NOMO-1 treated with DMSO at 0.1 percent for 48 hours (cell line): ENCODE measurements around the gene LILRB1.
"Not testable (repeated sequence)": the region's sequence is repeated elsewhere in the genome, so short reads cannot be mapped to it uniquely, and the experiment has no call there.

Source experiments
- DNase-seq: peaks from one replicate; lab custom pipeline; 2025; ENCODE audit not compliant: unreplicated experiment; lab: John Stamatoyannopoulos, UW

LILRB1 gene

GRCh38 chr19:54661846-54662481 is 31.7 kb downstream of the LILRB1 start:
- DNase-seq: no peak

- DNase-seq: peak; percentile 80
These were observed 32.4 kb downstream of the LILRB1 start, which contains the start of gene LILRB4 for GRCh38 chr19:54662730-54663129. Gene LILRB4, plus strand, starts transcription at chr19:54662985. Its CDS starts 49 bp downstream, at chr19:54663034.

GRCh38 chr19:54665530-54665929 is 35.2 kb downstream of the LILRB1 start:
- DNase-seq: no peak

- no peak for DNase-seq
These were observed 36.9 kb downstream of the LILRB1 start for GRCh38 chr19:54667217-54667616.

GRCh38 chr19:54668353-54668752 is 38.1 kb downstream of the LILRB1 start:
- DNase-seq: no peak

- DNase-seq: peak; percentile 40
These were observed 40.5 kb downstream of the LILRB1 start for GRCh38 chr19:54670576-54671357.

- DNase-seq: no peak
These were observed 42.9 kb downstream of the LILRB1 start for GRCh38 chr19:54673222-54673621.

- peak; percentile 59 for DNase-seq
These were observed 43.8 kb downstream of the LILRB1 start for GRCh38 chr19:54674021-54674617.

- peak; percentile 29 for DNase-seq
These were observed 46.0 kb downstream of the LILRB1 start for GRCh38 chr19:54676210-54676834.

GRCh38 chr19:54677217-54677616 is 46.9 kb downstream of the LILRB1 start:
- DNase-seq: no peak

GRCh38 chr19:54681596-54681995 is 51.3 kb downstream of the LILRB1 start:
- not testable (repeated sequence) for DNase-seq

- peak; percentile 32 for DNase-seq
These were observed 52.1 kb downstream of the LILRB1 start for GRCh38 chr19:54682306-54682856.

GRCh38 chr19:54684527-54684926 is 54.2 kb downstream of the LILRB1 start:
- DNase-seq: peak; percentile 66
